ENCODE data around the gene FASTKD1. TPM values are rescaled to one million over a fixed set of nuclear protein-coding genes. Genes with fewer than 3 reads are reported as not detected.
A peak's percentile ranks its signal among the peaks of the same experiment; 100 is the strongest.

The FASTKD1 gene
- total and polyA plus RNA-seq, 10 of the 15 experiments (the other 5 are each of a cell fraction or from before 2014, with no cell fraction given): 45.6 to 76.1 (median 63.4) TPM

GRCh38 chr2:169584005-169584877 is 10.6 kb upstream of the FASTKD1 start, which contains the start of gene PPIG (continued):
- TF ChIP-seq KLF5 (IDR thresholded peaks at IDR 0.05; ENCODE audit: partially characterized antibody) (peak; percentile 41), ZNF592 (IDR thresholded peaks at IDR 0.05) (0 out of 2 replicates have a peak, but pooled peaks have one; percentile 22), MTA3 (IDR thresholded peaks at IDR 0.05; ENCODE audit: borderline replicate concordance, low read length) (no peak), DPF2 (IDR thresholded peaks at IDR 0.05) (peak; percentile 61), RFX5 (IDR thresholded peaks at IDR 0.05; ENCODE audit: low read depth, low read length) (no peak), WRNIP1 (IDR thresholded peaks at IDR 0.05; ENCODE audit: borderline replicate concordance, low read depth, low read length) (peak; percentile 88; the same call in 1 of the 2 replicates), USF1 (IDR thresholded peaks at IDR 0.05; ENCODE audit: borderline replicate concordance, extremely low read length, insufficient read depth, low read depth, low read length) (no peak), EP300 (IDR thresholded peaks at IDR 0.05; ENCODE audit: borderline replicate concordance in 1 of 2, control insufficient read depth in 1 of 2, low read depth in 2 of 2, low read length in 2 of 2) (peak; percentile 7 to 8; a peak in 1 of 4 replicates), ZBTB33 (IDR thresholded peaks at IDR 0.05) (peak; percentile 82), ZBTB40 (IDR thresholded peaks at IDR 0.05; ENCODE audit: borderline replicate concordance) (peak; percentile 92), SUZ12 (IDR thresholded peaks at IDR 0.05; ENCODE audit: unreplicated experiment) (no peak), SMARCA5 (IDR thresholded peaks at IDR 0.05) (no peak), CREM (IDR thresholded peaks at IDR 0.05; ENCODE audit: low read depth) (peak; percentile 99)
- TF ChIP-seq, protein P1, sequence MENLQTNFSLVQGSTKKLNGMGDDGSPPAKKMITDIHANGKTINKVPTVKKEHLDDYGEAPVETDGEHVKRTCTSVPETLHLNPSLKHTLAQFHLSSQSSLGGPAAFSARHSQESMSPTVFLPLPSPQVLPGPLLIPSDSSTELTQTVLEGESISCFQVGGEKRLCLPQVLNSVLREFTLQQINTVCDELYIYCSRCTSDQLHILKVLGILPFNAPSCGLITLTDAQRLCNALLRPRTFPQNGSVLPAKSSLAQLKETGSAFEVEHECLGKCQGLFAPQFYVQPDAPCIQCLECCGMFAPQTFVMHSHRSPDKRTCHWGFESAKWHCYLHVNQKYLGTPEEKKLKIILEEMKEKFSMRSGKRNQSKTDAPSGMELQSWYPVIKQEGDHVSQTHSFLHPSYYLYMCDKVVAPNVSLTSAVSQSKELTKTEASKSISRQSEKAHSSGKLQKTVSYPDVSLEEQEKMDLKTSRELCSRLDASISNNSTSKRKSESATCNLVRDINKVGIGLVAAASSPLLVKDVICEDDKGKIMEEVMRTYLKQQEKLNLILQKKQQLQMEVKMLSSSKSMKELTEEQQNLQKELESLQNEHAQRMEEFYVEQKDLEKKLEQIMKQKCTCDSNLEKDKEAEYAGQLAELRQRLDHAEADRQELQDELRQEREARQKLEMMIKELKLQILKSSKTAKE (IDR thresholded peaks at IDR 0.05; ENCODE audit: low read depth, poor library complexity, severe bottlenecking): no peak

Data from GM12878 (cell line).